Measurements from ENCODE around the gene CDK5.
A peak's percentile ranks its signal among the peaks of the same experiment; 100 is the strongest.

CDK5 gene

GRCh38 chr7:151031011-151031410 lies 26.7 kb downstream of the CDK5 start:
- TF ChIP-seq, protein P1, sequence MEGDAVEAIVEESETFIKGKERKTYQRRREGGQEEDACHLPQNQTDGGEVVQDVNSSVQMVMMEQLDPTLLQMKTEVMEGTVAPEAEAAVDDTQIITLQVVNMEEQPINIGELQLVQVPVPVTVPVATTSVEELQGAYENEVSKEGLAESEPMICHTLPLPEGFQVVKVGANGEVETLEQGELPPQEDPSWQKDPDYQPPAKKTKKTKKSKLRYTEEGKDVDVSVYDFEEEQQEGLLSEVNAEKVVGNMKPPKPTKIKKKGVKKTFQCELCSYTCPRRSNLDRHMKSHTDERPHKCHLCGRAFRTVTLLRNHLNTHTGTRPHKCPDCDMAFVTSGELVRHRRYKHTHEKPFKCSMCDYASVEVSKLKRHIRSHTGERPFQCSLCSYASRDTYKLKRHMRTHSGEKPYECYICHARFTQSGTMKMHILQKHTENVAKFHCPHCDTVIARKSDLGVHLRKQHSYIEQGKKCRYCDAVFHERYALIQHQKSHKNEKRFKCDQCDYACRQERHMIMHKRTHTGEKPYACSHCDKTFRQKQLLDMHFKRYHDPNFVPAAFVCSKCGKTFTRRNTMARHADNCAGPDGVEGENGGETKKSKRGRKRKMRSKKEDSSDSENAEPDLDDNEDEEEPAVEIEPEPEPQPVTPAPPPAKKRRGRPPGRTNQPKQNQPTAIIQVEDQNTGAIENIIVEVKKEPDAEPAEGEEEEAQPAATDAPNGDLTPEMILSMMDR (IDR thresholded peaks at IDR 0.05), result no peak

DNA sequence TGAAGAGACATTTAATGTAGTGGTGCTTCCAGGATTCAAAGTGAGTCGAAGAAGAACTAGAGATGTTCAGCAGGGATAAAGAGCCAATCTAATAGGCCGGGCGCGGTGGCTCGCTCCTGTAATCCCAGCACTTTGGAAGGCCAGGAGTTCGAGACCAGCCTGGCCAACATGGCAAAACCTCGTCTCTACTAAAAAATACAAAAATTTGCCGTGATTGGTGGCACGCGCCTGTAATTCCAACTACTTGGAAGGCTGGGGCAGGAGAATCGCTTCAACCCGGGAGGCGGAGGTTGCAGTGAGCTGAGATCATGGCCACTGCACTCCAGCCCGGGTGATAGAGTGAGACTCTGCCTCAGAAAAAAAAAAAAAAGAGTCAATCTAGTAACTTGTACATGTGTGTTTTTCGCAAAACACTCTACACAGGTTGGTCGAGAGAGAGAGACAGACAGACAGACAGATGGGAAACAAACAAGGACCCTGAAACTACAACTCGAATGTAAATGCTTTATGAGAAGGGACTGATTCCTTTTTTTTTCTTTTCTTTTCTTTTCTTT lies 28.7 kb downstream of the CDK5 start:
- TF ChIP-seq, protein P1 (IDR thresholded peaks at IDR 0.05), result no peak

- TF ChIP-seq, protein P1 (IDR thresholded peaks at IDR 0.05), result peak; percentile 56
Observed at GRCh38 chr7:151028131-151028947, 29.4 kb downstream of the CDK5 start, which contains the start of gene ABCB8. Gene ABCB8, plus strand, starts transcription at chr7:151028450. Its CDS starts 66 bp downstream, at chr7:151028516.

DNA sequence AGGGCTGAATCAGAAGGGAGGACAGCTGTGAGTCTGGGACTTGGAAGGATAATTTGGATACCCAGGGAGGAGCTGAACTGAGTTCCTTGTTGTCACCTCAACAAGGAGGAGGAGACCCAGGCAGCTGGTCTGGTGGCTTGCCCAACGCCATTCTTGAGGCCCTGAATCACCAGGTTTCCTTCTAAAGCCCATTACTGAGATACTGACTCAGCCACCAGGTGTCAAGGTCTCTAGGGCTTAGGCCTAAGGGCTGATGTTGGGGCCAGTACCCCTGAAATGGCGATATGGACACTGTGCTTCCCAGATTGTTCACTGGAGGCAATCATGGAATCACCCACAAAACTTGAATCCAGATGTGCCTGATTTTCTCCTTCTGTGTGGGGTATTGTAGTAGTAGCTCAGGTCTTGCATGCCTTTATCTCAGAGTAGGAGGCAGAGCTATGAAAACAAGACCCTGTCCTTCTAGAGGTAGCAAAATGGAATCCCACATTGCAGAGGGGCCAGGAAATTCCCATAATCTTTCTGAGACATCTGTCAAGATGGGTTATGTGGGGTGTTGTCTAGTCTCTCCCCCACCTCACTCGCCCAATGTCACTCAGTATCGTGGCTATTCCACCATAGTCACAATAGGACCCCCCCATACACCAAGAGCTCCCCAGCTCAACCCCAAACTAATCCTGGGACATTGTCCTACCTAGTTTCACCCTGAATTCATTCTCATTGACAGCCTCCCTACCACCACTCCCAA lies 31.6 kb downstream of the CDK5 start:
- TF ChIP-seq, protein P1 (IDR thresholded peaks at IDR 0.05), result no peak

DNA sequence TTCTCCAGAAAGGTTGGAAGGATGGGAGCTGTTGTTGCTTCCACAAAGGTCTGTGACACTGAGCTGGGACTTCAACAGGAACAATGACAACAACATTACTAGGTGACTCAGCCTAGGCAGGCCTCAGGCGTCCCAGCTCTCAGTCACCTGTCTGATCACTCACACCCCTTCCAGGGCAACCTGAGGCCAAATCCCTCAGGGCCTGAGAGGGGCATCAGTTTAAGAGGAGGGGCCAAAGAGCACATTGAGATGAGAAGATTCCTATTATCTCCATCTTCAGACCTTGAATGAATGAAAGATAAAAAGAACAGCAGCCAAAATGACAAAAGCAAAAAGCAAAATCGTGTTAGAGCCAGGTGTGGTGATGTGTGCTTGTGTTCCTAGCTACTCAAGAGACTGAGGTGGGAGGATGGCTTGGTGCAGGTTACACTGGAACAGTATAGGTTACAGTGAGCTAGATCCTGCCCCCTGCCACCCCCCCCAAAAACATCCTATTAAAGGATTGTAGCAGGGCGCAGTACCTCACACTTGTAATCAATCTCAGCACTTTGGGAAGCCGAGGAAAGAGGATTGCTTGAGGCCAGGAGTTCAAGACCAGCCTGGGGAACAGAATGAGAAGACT lies 33.2 kb downstream of the CDK5 start, which contains the start of gene ATG9B:
ATG9B (minus strand) TSS at position 60 of the 622 bp plus-strand sequence. CDS start 71 bp downstream, outside the sequence.
- TF ChIP-seq, protein P1 (IDR thresholded peaks at IDR 0.05), result no peak

DNA sequence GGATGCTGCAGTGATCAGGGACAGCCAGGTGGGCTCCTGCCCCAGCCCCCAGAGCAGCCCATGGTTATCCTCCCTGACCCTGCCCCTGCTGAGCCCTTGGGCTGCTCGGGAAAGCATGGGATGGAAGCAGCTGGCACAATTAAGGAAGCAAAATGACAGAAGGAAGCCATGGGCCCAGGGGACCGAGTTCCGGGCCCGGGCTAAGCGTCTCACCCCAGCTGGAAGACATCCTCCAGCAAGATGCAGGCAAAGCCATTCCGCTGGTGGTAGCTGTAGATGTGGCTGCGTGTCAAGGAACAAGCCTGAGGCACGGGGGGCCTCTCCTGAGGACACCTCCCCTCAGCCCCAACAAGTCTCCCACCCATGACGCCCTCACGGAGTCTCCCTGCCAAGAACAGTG lies 34.5 kb downstream of the CDK5 start:
- TF ChIP-seq, protein P1 (IDR thresholded peaks at IDR 0.05), result no peak

DNA sequence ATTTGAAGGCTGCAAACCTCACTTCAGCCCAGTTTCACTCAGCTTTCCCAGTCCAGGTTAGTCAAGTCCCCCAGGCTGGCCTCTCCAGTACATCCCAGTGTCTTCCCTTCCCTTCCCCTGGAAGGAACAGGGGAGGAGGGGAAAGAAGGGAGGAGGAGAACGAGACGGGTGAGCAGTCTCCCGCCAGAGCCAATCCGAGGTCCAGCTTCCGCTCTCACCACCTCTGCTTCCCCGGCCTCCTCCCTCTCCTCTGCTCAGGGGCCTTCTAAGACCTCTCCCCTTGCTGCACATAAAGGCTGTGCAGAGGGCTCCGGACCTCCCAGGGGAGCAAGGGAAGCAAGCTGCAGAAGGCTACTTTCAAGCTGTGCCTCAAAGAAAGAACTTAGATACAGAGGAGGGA lies 37.5 kb downstream of the CDK5 start:
- TF ChIP-seq, protein P1 (IDR thresholded peaks at IDR 0.05), result no peak

All from LNCAP (cell line).